H9 (cell line): Measurements from ENCODE around the gene RNF8. TPM values are rescaled to one million over a fixed set of nuclear protein-coding genes. Genes with fewer than 3 reads are reported as not detected.

ENCODE experiments used
- DNase-seq: peaks from one replicate; pipeline ENCODE4 v3.0.0-alpha.2; 2017
- H2AFZ ChIP-seq: one replicate; pipeline ENCODE4 v1.6.1; 2013; ENCODE audit warnings: mild to moderate bottlenecking, low read length, control low read depth, moderate library complexity
- H2AK5ac ChIP-seq: 2 replicates; pipeline ENCODE4 v1.6.1; 2013; ENCODE audit warnings: low read length, control low read depth, mixed read lengths; ENCODE audit not compliant: insufficient read length
- H2BK120ac ChIP-seq: one replicate; pipeline ENCODE4 v1.6.1; 2013; ENCODE audit warnings: low read depth, mild to moderate bottlenecking, low read length, control low read depth, inconsistent platforms; ENCODE audit not compliant: poor library complexity, severe bottlenecking
- H2BK12ac ChIP-seq: 2 replicates; pipeline ENCODE4 v1.6.1; 2013; ENCODE audit warnings: low read length, control low read depth, mixed read lengths, low read depth; ENCODE audit not compliant: insufficient read length
- H2BK15ac ChIP-seq: 2 replicates; pipeline ENCODE4 v1.6.1; 2013; ENCODE audit warnings: low read depth, low read length, control low read depth
- H2BK20ac ChIP-seq: one replicate; pipeline ENCODE4 v1.6.1; 2013; ENCODE audit warnings: low read depth, mild to moderate bottlenecking, low read length, control low read depth, inconsistent platforms; ENCODE audit not compliant: poor library complexity, severe bottlenecking
- H2BK5ac ChIP-seq: 2 replicates; pipeline ENCODE4 v1.6.1; 2013; ENCODE audit warnings: low read length, control low read depth, mixed read lengths; ENCODE audit not compliant: insufficient read length
- H3K14ac ChIP-seq: 2 replicates; pipeline ENCODE4 v1.6.1; 2013; ENCODE audit warnings: low read length, control low read depth; ENCODE audit not compliant: insufficient read depth
- H3K18ac ChIP-seq: 2 replicates; pipeline ENCODE4 v1.6.1; 2013; ENCODE audit warnings: low read depth, mild to moderate bottlenecking, mixed read lengths, low read length, control low read depth; ENCODE audit not compliant: insufficient read length
- H3K23ac ChIP-seq: 2 replicates; pipeline ENCODE4 v1.6.1; 2013; ENCODE audit warnings: low read length, control low read depth, mixed read lengths, low read depth; ENCODE audit not compliant: insufficient read length
- H3K23me2 ChIP-seq: 2 replicates; pipeline ENCODE4 v1.6.1; 2013; ENCODE audit warnings: low read depth, mild to moderate bottlenecking, mixed read lengths, low read length, control low read depth; ENCODE audit not compliant: insufficient read length, poor library complexity, severe bottlenecking
- H3K27ac ChIP-seq: 2 replicates; pipeline ENCODE4 v1.5.1; 2013; ENCODE audit warnings: low read length, control low read depth, mixed read lengths, low read depth; ENCODE audit not compliant: insufficient read length
- H3K27me3 ChIP-seq: 2 replicates; pipeline ENCODE4 v1.6.1; 2013; ENCODE audit warnings: low read length, control low read depth, inconsistent platforms; ENCODE audit not compliant: insufficient read depth
- H3K4ac ChIP-seq: 2 replicates; pipeline ENCODE4 v1.6.1; 2013; ENCODE audit warnings: low read depth, mild to moderate bottlenecking, control low read depth, inconsistent platforms, low read length, moderate library complexity
- H3K4me1 ChIP-seq: 2 replicates; pipeline ENCODE4 v1.6.1; 2013; ENCODE audit warnings: low read length, control low read depth, inconsistent platforms; ENCODE audit not compliant: insufficient read depth
- H3K4me2 ChIP-seq: 2 replicates; pipeline ENCODE4 v1.6.1; 2013; ENCODE audit warnings: low read length, control low read depth, mixed read lengths; ENCODE audit not compliant: insufficient read length, insufficient read depth
- H3K56ac ChIP-seq: 2 replicates; pipeline ENCODE4 v1.6.1; 2013; ENCODE audit warnings: low read depth, mild to moderate bottlenecking, mixed read lengths, low read length, control low read depth; ENCODE audit not compliant: insufficient read length
- H3K79me1 ChIP-seq: 2 replicates; pipeline ENCODE4 v1.6.1; 2013; ENCODE audit warnings: low read depth, mild to moderate bottlenecking, moderate library complexity, low read length, control low read depth, inconsistent platforms; ENCODE audit not compliant: insufficient read depth, poor library complexity, severe bottlenecking
- H3K79me2 ChIP-seq: 2 replicates; pipeline ENCODE4 v1.6.1; 2013; ENCODE audit warnings: low read length, control low read depth, inconsistent platforms; ENCODE audit not compliant: insufficient read depth
- H3K9ac ChIP-seq: 2 replicates; pipeline ENCODE4 v1.6.1; 2013; ENCODE audit warnings: low read length, control low read depth, mixed read lengths; ENCODE audit not compliant: insufficient read length; ENCODE audit errors: extremely low read depth
- H3K9me3 ChIP-seq: one replicate; pipeline ENCODE4 v1.6.1; 2013; ENCODE audit warnings: low read depth, low read length, inconsistent platforms; ENCODE audit not compliant: control insufficient read depth
- H3T11ph ChIP-seq: one replicate; pipeline ENCODE4 v1.6.1; 2013; ENCODE audit warnings: mild to moderate bottlenecking, low read length, control low read depth, inconsistent platforms
- H4K20me1 ChIP-seq: one replicate; pipeline ENCODE4 v1.6.1; 2013; ENCODE audit not compliant: control insufficient read depth, insufficient read length, insufficient read depth
- H4K5ac ChIP-seq: 2 replicates; pipeline ENCODE4 v1.6.1; 2013; ENCODE audit warnings: low read depth, mild to moderate bottlenecking, mixed read lengths, low read length, control low read depth; ENCODE audit not compliant: insufficient read length
- H4K8ac ChIP-seq: replicated peaks from 2 replicates; pipeline ENCODE4 v1.6.1; 2013; ENCODE audit warnings: low read length, control low read depth, mixed read lengths, low read depth; ENCODE audit not compliant: insufficient read length
- H4K91ac ChIP-seq: 2 replicates; pipeline ENCODE4 v1.6.1; 2013; ENCODE audit warnings: low read depth, mild to moderate bottlenecking, moderate library complexity, mixed read lengths, low read length, control low read depth; ENCODE audit not compliant: insufficient read length
- H3K27ac Mint-ChIP-seq, 3 experiments: 2 replicates in 2 of 3; 3 replicates in 1 of 3; pipeline ENCODE4 v1.8.0; 2020 to 2021; ENCODE audit warnings: mixed read lengths in 3 of 3, mild to moderate bottlenecking in 1 of 3, moderate library complexity in 1 of 3
- H3K27me3 Mint-ChIP-seq: 2 replicates; pipeline ENCODE4 v1.8.0; 2021; ENCODE audit warnings: low read depth, mild to moderate bottlenecking, moderate library complexity, mixed read lengths
- H3K36me3 Mint-ChIP-seq, 3 experiments: 2 replicates in 2 of 3; 3 replicates in 1 of 3; pipeline ENCODE4 v1.8.0; 2020 to 2021; ENCODE audit warnings: low read depth in 3 of 3, mixed read lengths in 3 of 3; ENCODE audit not compliant: insufficient read depth in 1 of 3
- H3K4me1 Mint-ChIP-seq, 2 experiments: 2 replicates each; pipeline ENCODE4 v1.8.0; 2020; ENCODE audit warnings: mixed read lengths in 2 of 2
- H3K4me3 Mint-ChIP-seq, 2 experiments: 2 replicates in 1 of 2; 3 replicates in 1 of 2; pipeline ENCODE4 v1.8.0; 2020 to 2021; ENCODE audit warnings: mild to moderate bottlenecking in 2 of 2, mixed read lengths in 2 of 2, moderate library complexity in 1 of 2
- H3K9me3 Mint-ChIP-seq, 2 experiments: 2 replicates in 1 of 2; 3 replicates in 1 of 2; pipeline ENCODE4 v1.8.0; 2020; ENCODE audit warnings: mild to moderate bottlenecking in 2 of 2, mixed read lengths in 2 of 2, moderate library complexity in 1 of 2
- CTCF ChIP-seq: fragments of 200-600 bp; sonication (generic); conservative IDR thresholded peaks from 3 replicates; pipeline ENCODE4 v1.8.0; 2021; ENCODE audit warnings: antibody characterized with exemption, mild to moderate bottlenecking
- WGBS: extraction: QIAGEN DNeasy Blood & Tissue Kit; methylation state at CpG from one replicate; pipeline ENCODE4 v1.1.7; 2013; ENCODE audit warnings: missing lambda C conversion rate, low lambda C conversion rate, mixed read lengths; ENCODE audit not compliant: insufficient read length; ENCODE audit errors: extremely low coverage; 5-methylcytosine and 5-hydroxymethylcytosine counted together
- total RNA-seq: library from RNA; stranded (reverse); gene quantifications from 2 replicates; pipeline ENCODE4 v1.2.1, GENCODE V29; 2021

RNF8 gene
- total RNA-seq, 1 experiment from 2014 or later, result 34.7 TPM

GRCh38 chr6:37359039-37359438, 5.3 kb downstream of the RNF8 start:
- Histone ChIP-seq H3K4me1 (peaks cover 4% of the 10 kb centered on the region; the same call in 1 of the 2 replicates), H3K27me3 (no peaks in the 10 kb centered on the region), H2BK20ac (no peak overlapping the region), H4K20me1 (no peaks in the 10 kb centered on the region), H3K18ac (no peak overlapping the region), H3K27ac (no peak overlapping the region), H3K56ac (no peak overlapping the region), H3K79me2 (peaks cover 12% of the 10 kb centered on the region; the same call in 1 of the 2 replicates), H2BK5ac (no peak overlapping the region), H4K8ac (no peak overlapping the region), H3K79me1 (no peaks in the 10 kb centered on the region), H3K23me2 (peaks cover 8% of the 10 kb centered on the region), H3K9me3 (no peaks in the 10 kb centered on the region), H3T11ph (no peak overlapping the region), H3K9ac (no peak overlapping the region), H2AK5ac (no peak overlapping the region), H3K4me2 (no peak overlapping the region), H2BK12ac (no peak overlapping the region), H3K14ac (no peak overlapping the region), H3K23ac (no peak overlapping the region), H4K91ac (no peak overlapping the region), H2BK120ac (no peak overlapping the region), H4K5ac (no peak overlapping the region), H2BK15ac (no peak overlapping the region), H3K4ac (no peak overlapping the region), H2AFZ (no peak overlapping the region)
- H3K27ac Mint-ChIP-seq, result no peak overlapping the region
- H3K9me3 Mint-ChIP-seq, result no peaks in the 10 kb centered on the region
- no peaks in the 10 kb centered on the region for H3K27me3 Mint-ChIP-seq
- H3K4me1 Mint-ChIP-seq, result peaks cover 23 to 25% of the 10 kb centered on the region in 2 experiments
- H3K4me3 Mint-ChIP-seq, result no peak overlapping the region
- WGBS, result no CpG with 5 or more reads among the region's 3 CpGs
- TF ChIP-seq CTCF, result no peak
- DNase-seq, result no peak
- peaks cover 5 to 16% (median 15%) of the 10 kb centered on the region in 3 experiments; a peak in 6 of 7 replicates for H3K36me3 Mint-ChIP-seq
